OCI-LY1 (cell line): ENCODE data around the gene HMGN4.

Experiments
- H2AFZ ChIP-seq: fragments of 200-600 bp; sonication (generic), shearing (Covaris generic); 2 replicates; pipeline ENCODE4 v1.6.0; 2014; ENCODE audit warnings: antibody characterized with exemption, mild to moderate bottlenecking, low read length
- H3F3A ChIP-seq: fragments of 200-600 bp; sonication (generic), shearing (Covaris generic); 2 replicates; pipeline ENCODE4 v1.6.0; 2014; ENCODE audit warnings: mild to moderate bottlenecking, antibody characterized with exemption, low read length, moderate library complexity; ENCODE audit not compliant: insufficient read depth
- H3K27ac ChIP-seq: fragments of 200-600 bp; sonication (generic); 2 replicates; pipeline ENCODE4 v1.5.1; 2014; ENCODE audit warnings: low read length, mixed run types, mild to moderate bottlenecking, low read depth; ENCODE audit not compliant: poor library complexity, severe bottlenecking
- H3K27me3 ChIP-seq: fragments of 200-600 bp; sonication (generic); 2 replicates; pipeline ENCODE4 v1.6.0; 2014; ENCODE audit warnings: antibody characterized with exemption, mild to moderate bottlenecking, low read length, moderate library complexity; ENCODE audit not compliant: insufficient read depth
- H3K36me3 ChIP-seq: fragments of 200-600 bp; sonication (generic); 2 replicates; pipeline ENCODE4 v1.6.1; 2014; ENCODE audit warnings: mild to moderate bottlenecking, antibody characterized with exemption, low read length, moderate library complexity, mixed read lengths; ENCODE audit not compliant: insufficient read depth
- H3K4me1 ChIP-seq: fragments of 200-600 bp; sonication (generic); 2 replicates; pipeline ENCODE4 v1.5.1; 2014; ENCODE audit warnings: mild to moderate bottlenecking, low read length, moderate library complexity; ENCODE audit not compliant: insufficient read depth, severe bottlenecking
- H3K4me2 ChIP-seq: fragments of 200-600 bp; sonication (generic), shearing (Covaris generic); 2 replicates; pipeline ENCODE4 v1.6.1; 2014; ENCODE audit warnings: low read length
- H3K4me3 ChIP-seq: fragments of 200-600 bp; sonication (generic); 2 replicates; pipeline ENCODE4 v1.5.1; 2014; ENCODE audit warnings: low read length, low read depth, mild to moderate bottlenecking, mixed read lengths; ENCODE audit not compliant: poor library complexity, severe bottlenecking
- H3K79me2 ChIP-seq: fragments of 200-600 bp; shearing (Covaris generic); 2 replicates; pipeline ENCODE4 v1.6.1; 2016; ENCODE audit warnings: mixed run types, low read length, mixed read lengths; ENCODE audit not compliant: insufficient read depth
- H3K9ac ChIP-seq: fragments of 200-600 bp; sonication (generic), shearing (Covaris generic); 2 replicates; pipeline ENCODE4 v1.6.1; 2014; ENCODE audit warnings: mild to moderate bottlenecking, low read length, mixed read lengths
- H3K9me2 ChIP-seq: fragments of 200-600 bp; sonication (generic), shearing (Covaris generic); 2 replicates; pipeline ENCODE4 v1.6.1; 2014; ENCODE audit warnings: low read depth, mild to moderate bottlenecking, low read length, mixed read lengths
- H3K9me3 ChIP-seq: fragments of 200-600 bp; shearing (Covaris generic); 2 replicates; pipeline ENCODE4 v1.6.1; 2014; ENCODE audit warnings: low read length, mixed read lengths
- H4K20me1 ChIP-seq: fragments of 200-600 bp; sonication (generic), shearing (Covaris generic); 2 replicates; pipeline ENCODE4 v1.6.0; 2016; ENCODE audit warnings: mild to moderate bottlenecking, low read length; ENCODE audit not compliant: insufficient read depth
- EZH2 ChIP-seq: fragments of 200-600 bp; sonication (generic), shearing (Covaris generic); IDR thresholded peaks from 2 replicates; pipeline ENCODE4 v1.8.0; 2017; ENCODE audit warnings: borderline replicate concordance, mixed run types, mild to moderate bottlenecking, antibody characterized with exemption, low read length, moderate library complexity, mixed read lengths
- TF ChIP-seq, protein P1 (sequence below): fragments of 200-600 bp; sonication (generic), shearing (Covaris generic); IDR thresholded peaks from 2 replicates; pipeline ENCODE4 v1.5.1; 2017; ENCODE audit warnings: mild to moderate bottlenecking, antibody characterized with exemption, low read length, moderate library complexity, mixed read lengths

HMGN4 gene

DNA sequence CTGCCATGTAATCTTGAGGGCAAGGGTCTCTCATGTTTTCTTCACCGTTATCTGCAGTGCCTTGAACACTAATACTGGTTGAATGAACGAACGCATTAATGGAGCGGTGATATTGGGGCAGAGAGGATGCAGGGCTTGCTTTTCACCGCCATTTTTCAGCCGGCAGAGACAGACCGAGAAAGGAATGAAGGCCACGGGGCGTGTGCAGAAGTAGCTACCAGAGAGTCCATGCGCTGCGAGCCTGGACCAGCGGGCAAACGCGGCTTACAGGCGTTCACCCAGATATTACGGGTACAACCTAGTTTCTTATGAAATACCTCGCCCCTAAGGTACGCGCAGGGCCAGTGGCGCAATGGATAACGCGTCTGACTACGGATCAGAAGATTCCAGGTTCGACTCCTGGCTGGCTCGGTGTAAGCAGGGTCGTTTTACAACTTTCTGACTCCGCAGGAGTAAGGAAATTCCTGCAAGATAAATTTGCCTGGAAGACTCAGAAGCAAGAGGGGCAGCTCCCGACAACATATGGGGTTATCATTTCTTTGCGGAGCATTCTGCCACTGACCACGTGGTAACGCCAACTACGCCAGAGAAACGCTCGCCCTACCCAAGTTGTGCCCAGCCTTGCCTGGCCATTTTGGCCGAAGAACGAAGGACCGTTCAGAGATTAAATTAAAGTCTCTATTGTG is 863 bp upstream of the HMGN4 start:
- no peak for TF ChIP-seq EZH2
- TF ChIP-seq, protein P1, sequence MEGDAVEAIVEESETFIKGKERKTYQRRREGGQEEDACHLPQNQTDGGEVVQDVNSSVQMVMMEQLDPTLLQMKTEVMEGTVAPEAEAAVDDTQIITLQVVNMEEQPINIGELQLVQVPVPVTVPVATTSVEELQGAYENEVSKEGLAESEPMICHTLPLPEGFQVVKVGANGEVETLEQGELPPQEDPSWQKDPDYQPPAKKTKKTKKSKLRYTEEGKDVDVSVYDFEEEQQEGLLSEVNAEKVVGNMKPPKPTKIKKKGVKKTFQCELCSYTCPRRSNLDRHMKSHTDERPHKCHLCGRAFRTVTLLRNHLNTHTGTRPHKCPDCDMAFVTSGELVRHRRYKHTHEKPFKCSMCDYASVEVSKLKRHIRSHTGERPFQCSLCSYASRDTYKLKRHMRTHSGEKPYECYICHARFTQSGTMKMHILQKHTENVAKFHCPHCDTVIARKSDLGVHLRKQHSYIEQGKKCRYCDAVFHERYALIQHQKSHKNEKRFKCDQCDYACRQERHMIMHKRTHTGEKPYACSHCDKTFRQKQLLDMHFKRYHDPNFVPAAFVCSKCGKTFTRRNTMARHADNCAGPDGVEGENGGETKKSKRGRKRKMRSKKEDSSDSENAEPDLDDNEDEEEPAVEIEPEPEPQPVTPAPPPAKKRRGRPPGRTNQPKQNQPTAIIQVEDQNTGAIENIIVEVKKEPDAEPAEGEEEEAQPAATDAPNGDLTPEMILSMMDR: no peak
- peaks cover 12% of the 10 kb centered on the region; the same call in 1 of the 2 replicates for H3F3A ChIP-seq

DNA sequence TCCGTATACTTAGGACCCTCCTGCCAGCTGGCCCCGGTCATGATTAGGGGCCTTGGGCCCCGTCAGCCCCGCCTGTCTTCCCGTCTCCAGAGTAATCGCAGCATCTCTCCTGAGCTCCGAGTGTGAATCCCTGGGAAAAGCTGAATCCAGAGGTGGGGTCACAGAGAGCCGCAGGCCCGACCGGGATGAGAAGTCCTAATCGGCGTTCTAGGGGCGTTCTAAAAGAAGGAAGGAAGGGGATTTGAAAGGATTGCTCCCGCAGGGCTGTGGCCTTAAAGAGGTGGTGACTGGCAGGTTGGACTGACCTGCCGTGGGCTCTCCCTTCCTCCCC is 371 bp downstream of the HMGN4 start:
- peak overlapping the region; percentile 91 for H3K4me3 ChIP-seq
- no peaks in the 10 kb centered on the region for H3K9me2 ChIP-seq
- H3K27me3 ChIP-seq: no peaks in the 10 kb centered on the region
- no peaks in the 10 kb centered on the region for H4K20me1 ChIP-seq
- H3K9me3 ChIP-seq: no peaks in the 10 kb centered on the region
- peak overlapping the region; percentile 93 for H3K4me2 ChIP-seq
- H3F3A ChIP-seq: 0 out of 2 replicates have a peak, but pooled peaks cover 9% of the 10 kb centered on the region
- peak overlapping the region; percentile 95 for H3K27ac ChIP-seq
- TF ChIP-seq, protein P1: no peak
- no peak for TF ChIP-seq EZH2
- peaks cover 14% of the 10 kb centered on the region; the same call in 1 of the 2 replicates for H3K36me3 ChIP-seq
- peak overlapping the region; percentile 92 for H3K9ac ChIP-seq
- H2AFZ ChIP-seq: no peak overlapping the region
- H3K79me2 ChIP-seq: peaks cover 24% of the 10 kb centered on the region
- peaks cover 56% of the 10 kb centered on the region for H3K4me1 ChIP-seq

More for the DNA sequence above, 863 bp upstream of the HMGN4 start:
- H3K9ac ChIP-seq: peak overlapping the region; percentile 92
- H3K4me2 ChIP-seq: peak overlapping the region; percentile 93
- no peaks in the 10 kb centered on the region for H4K20me1 ChIP-seq
- no peaks in the 10 kb centered on the region for H3K9me3 ChIP-seq
- no peaks in the 10 kb centered on the region for H3K9me2 ChIP-seq
- H3K4me3 ChIP-seq: peak overlapping the region; percentile 91
- peaks cover 67% of the 10 kb centered on the region for H3K4me1 ChIP-seq
- H3K36me3 ChIP-seq: peaks cover 4% of the 10 kb centered on the region; the same call in 1 of the 2 replicates
- H3K79me2 ChIP-seq: peaks cover 24% of the 10 kb centered on the region
- no peaks in the 10 kb centered on the region for H3K27me3 ChIP-seq
- peak overlapping the region; percentile 95 for H3K27ac ChIP-seq
- peak overlapping the region; percentile 1; the same call in 1 of the 2 replicates for H2AFZ ChIP-seq

DNA sequence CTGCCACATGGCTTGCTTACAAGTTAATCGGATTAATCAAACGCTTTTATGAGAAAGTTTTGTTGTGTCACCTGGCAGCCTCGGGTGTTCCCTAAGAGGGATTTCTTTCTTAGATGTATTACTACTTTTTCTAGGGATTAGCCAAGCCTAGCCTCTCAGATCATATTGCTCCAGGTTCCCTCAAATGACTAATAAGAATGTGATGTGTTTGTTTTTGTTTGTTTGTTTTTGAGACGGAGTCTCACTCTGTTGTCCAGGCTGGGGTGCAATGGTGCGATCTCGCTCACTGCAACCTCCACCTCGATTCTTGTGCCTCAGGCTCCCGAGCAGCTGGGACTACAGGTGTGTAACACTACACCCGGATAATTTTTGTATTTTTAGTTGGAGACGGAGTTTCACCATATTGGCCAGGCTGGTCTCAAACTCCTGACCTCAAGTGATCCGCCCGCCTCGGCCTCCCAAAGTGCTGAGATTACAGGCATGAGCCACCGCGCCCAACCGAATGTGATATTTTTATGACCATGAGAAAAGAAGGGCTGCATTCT is 977 bp downstream of the HMGN4 start:
- Histone ChIP-seq H3K27ac (peak overlapping the region; percentile 95), H3K9ac (peak overlapping the region; percentile 92), H3K79me2 (peaks cover 24% of the 10 kb centered on the region), H4K20me1 (no peaks in the 10 kb centered on the region), H3K36me3 (peaks cover 15% of the 10 kb centered on the region; the same call in 1 of the 2 replicates), H3F3A (0 out of 2 replicates have a peak, but pooled peaks cover 9% of the 10 kb centered on the region), H2AFZ (no peak overlapping the region), H3K4me1 (peaks cover 51% of the 10 kb centered on the region), H3K9me3 (no peaks in the 10 kb centered on the region), H3K4me2 (peak overlapping the region; percentile 93), H3K27me3 (no peaks in the 10 kb centered on the region), H3K9me2 (no peaks in the 10 kb centered on the region), H3K4me3 (peak overlapping the region; percentile 91)
- no peak for TF ChIP-seq EZH2
- TF ChIP-seq, protein P1: no peak
